ENCODE measurements around the gene GULP1.
"Not testable (repeated sequence)": the region's sequence is repeated elsewhere in the genome, so short reads cannot be mapped to it uniquely, and the experiment has no call there.

The GULP1 gene

GRCh38 chr2:188291617-188292347 lies at the start of gene GULP1:
TSS of gene GULP1 (plus strand) at chr2:188291874. CDS start at chr2:188477703, 185,829 bp downstream.
- no peak for DNase-seq (ENCODE audit: low read depth)

GRCh38 chr2:188243381-188243780 lies 48.3 kb upstream of the GULP1 start:
- no peak for DNase-seq (ENCODE audit: low read depth)

GRCh38 chr2:188244383-188244782 lies 47.3 kb upstream of the GULP1 start:
- no peak for DNase-seq (ENCODE audit: low read depth)

GRCh38 chr2:188245230-188245629 lies 46.4 kb upstream of the GULP1 start:
- DNase-seq (ENCODE audit: low read depth), result no peak

GRCh38 chr2:188248513-188248912 lies 43.2 kb upstream of the GULP1 start:
- DNase-seq (ENCODE audit: low read depth), result no peak

GRCh38 chr2:188251034-188251433 lies 40.6 kb upstream of the GULP1 start:
- no peak for DNase-seq (ENCODE audit: low read depth)

GRCh38 chr2:188256420-188256819 lies 35.3 kb upstream of the GULP1 start:
- DNase-seq (ENCODE audit: low read depth), result no peak

GRCh38 chr2:188265315-188265714 lies 26.4 kb upstream of the GULP1 start:
- no peak for DNase-seq (ENCODE audit: low read depth)

- no peak for DNase-seq (ENCODE audit: low read depth)
Observed at GRCh38 chr2:188267776-188268175, 23.9 kb upstream of the GULP1 start.

GRCh38 chr2:188269004-188269403 lies 22.7 kb upstream of the GULP1 start:
- DNase-seq (ENCODE audit: low read depth), result no peak

GRCh38 chr2:188272121-188272520 lies 19.6 kb upstream of the GULP1 start:
- no peak for DNase-seq (ENCODE audit: low read depth)

- no peak for DNase-seq (ENCODE audit: low read depth)
Observed at GRCh38 chr2:188274274-188274673, 17.4 kb upstream of the GULP1 start.

GRCh38 chr2:188276255-188276654 lies 15.4 kb upstream of the GULP1 start:
- no peak for DNase-seq (ENCODE audit: low read depth)

- no peak for DNase-seq (ENCODE audit: low read depth)
Observed at GRCh38 chr2:188277786-188278185, 13.9 kb upstream of the GULP1 start.

- DNase-seq (ENCODE audit: low read depth), result no peak
Observed at GRCh38 chr2:188278388-188279092, 13.1 kb upstream of the GULP1 start.

- no peak for DNase-seq (ENCODE audit: low read depth)
Observed at GRCh38 chr2:188279093-188279445, 12.6 kb upstream of the GULP1 start.

- no peak for DNase-seq (ENCODE audit: low read depth)
Observed at GRCh38 chr2:188280811-188281222, 10.9 kb upstream of the GULP1 start.

GRCh38 chr2:188282907-188283306 lies 8.8 kb upstream of the GULP1 start:
- no peak for DNase-seq (ENCODE audit: low read depth)

GRCh38 chr2:188284251-188284650 lies 7.4 kb upstream of the GULP1 start:
- DNase-seq (ENCODE audit: low read depth), result not testable (repeated sequence)

- no peak for DNase-seq (ENCODE audit: low read depth)
Observed at GRCh38 chr2:188285049-188285448, 6.6 kb upstream of the GULP1 start.

GRCh38 chr2:188285774-188286173 lies 5.9 kb upstream of the GULP1 start:
- no peak for DNase-seq (ENCODE audit: low read depth)

GRCh38 chr2:188291142-188291616 lies 495 bp upstream of the GULP1 start:
- no peak for DNase-seq (ENCODE audit: low read depth)
